GM12892 (cell line): Measurements from ENCODE around the gene CIAO2A.

Experiments used
- DNase-seq: peaks from one replicate; pipeline ENCODE4 v3.0.0; 2011; ENCODE audit not compliant: insufficient read length
- FAIRE-seq: peaks from 2 replicates; lab custom pipeline; 2011; peaks lifted over from hg19 to GRCh38; lab: Jason Lieb, UNC
- POLR2A ChIP-seq: IDR thresholded peaks from 2 replicates; pipeline ENCODE4 v1.6.1; 2011; ENCODE audit warnings: low read depth, low read length, control low read depth
- POLR2AphosphoS5 ChIP-seq: IDR thresholded peaks from 2 replicates; pipeline ENCODE4 v1.6.1; 2011; ENCODE audit warnings: low read depth, low read length, control low read depth
- TAF1 ChIP-seq: IDR thresholded peaks from 2 replicates; pipeline ENCODE4 v1.6.1; 2011; ENCODE audit warnings: low read depth, mild to moderate bottlenecking, control low read depth, low read length, borderline replicate concordance

Gene CIAO2A

GRCh38 chr15:64045774-64046420 is 47.7 kb downstream of the CIAO2A start:
- no peak for TF ChIP-seq TAF1
- TF ChIP-seq POLR2A = no peak
- TF ChIP-seq POLR2AphosphoS5 = no peak
- peak; percentile 50 for FAIRE-seq
- no peak for DNase-seq

- DNase-seq = no peak
These were observed 48.6 kb downstream of the CIAO2A start for GRCh38 chr15:64045101-64045435.

GRCh38 chr15:64044300-64045100 is 49.1 kb downstream of the CIAO2A start:
- peak; percentile 95 for FAIRE-seq
- TF ChIP-seq POLR2AphosphoS5 (no peak), TAF1 (no peak), POLR2A (no peak)
- no peak for DNase-seq

More at GRCh38 chr15:64045101-64045435, 48.6 kb downstream of the CIAO2A start:
- TF ChIP-seq TAF1 (no peak), POLR2AphosphoS5 (no peak), POLR2A (no peak)
- no peak for FAIRE-seq

- no peak for DNase-seq
- no peak for TF ChIP-seq POLR2AphosphoS5
- no peak for TF ChIP-seq TAF1
- no peak for TF ChIP-seq POLR2A
These were observed 54.6 kb downstream of the CIAO2A start for GRCh38 chr15:64038878-64039610.

GRCh38 chr15:64037966-64038365 is 55.7 kb downstream of the CIAO2A start:
- DNase-seq (no peak), FAIRE-seq (no peak)
- TF ChIP-seq POLR2A = no peak
- no peak for TF ChIP-seq TAF1
- no peak for TF ChIP-seq POLR2AphosphoS5

More at GRCh38 chr15:64038878-64039610, 54.6 kb downstream of the CIAO2A start:
- FAIRE-seq = no peak

GRCh38 chr15:64037116-64037515 is 56.5 kb downstream of the CIAO2A start:
- TF ChIP-seq POLR2AphosphoS5 (no peak), TAF1 (no peak), POLR2A (no peak)
- DNase-seq (no peak), FAIRE-seq (no peak)

- TF ChIP-seq POLR2AphosphoS5 (no peak), POLR2A (no peak), TAF1 (no peak)
- no peak for DNase-seq
- no peak for FAIRE-seq
These were observed 58.1 kb downstream of the CIAO2A start for GRCh38 chr15:64035525-64035924.

GRCh38 chr15:64034519-64034918 is 59.1 kb downstream of the CIAO2A start:
- no peak for DNase-seq
- no peak for TF ChIP-seq POLR2AphosphoS5
- TF ChIP-seq TAF1 = no peak
- TF ChIP-seq POLR2A = no peak
- FAIRE-seq = no peak

- FAIRE-seq (no peak), DNase-seq (no peak)
- TF ChIP-seq POLR2A (no peak), TAF1 (no peak), POLR2AphosphoS5 (no peak)
These were observed 61.3 kb downstream of the CIAO2A start for GRCh38 chr15:64032329-64032728.

- no peak for TF ChIP-seq POLR2A
- no peak for TF ChIP-seq POLR2AphosphoS5
- no peak for TF ChIP-seq TAF1
- DNase-seq (no peak), FAIRE-seq (no peak)
These were observed 63.5 kb downstream of the CIAO2A start for GRCh38 chr15:64030123-64030522.

GRCh38 chr15:64029633-64030032 is 64.0 kb downstream of the CIAO2A start:
- no peak for DNase-seq

More at GRCh38 chr15:64029633-64030032, 64.0 kb downstream of the CIAO2A start:
- TF ChIP-seq POLR2AphosphoS5 = no peak
- TF ChIP-seq TAF1 = no peak
- no peak for TF ChIP-seq POLR2A
- no peak for FAIRE-seq
